HepG2 (cell line): ENCODE measurements around the gene CRLF1. TPM values are rescaled to one million over a fixed set of nuclear protein-coding genes. Genes with fewer than 3 reads are reported as not detected.

Experiments
- ATAC-seq: fragments of 200-7000 bp; cut with Tn5 transposase; 3 replicates; pipeline ENCODE4 v1.9.1; 2020; ENCODE audit warnings: mild to moderate bottlenecking, moderate library complexity
- BruUV-seq: library from RNA; stranded (reverse); fragments of 400-500 nt; replicated peaks from 2 replicates; lab custom pipeline; 2021; lab: Mats Ljungman, UMichigan
- CTCF ChIA-PET: fragments of 300-600 bp; formaldehyde crosslinking; extraction: SDS; loops from one replicate; lab custom pipeline; 2021; ENCODE audit warnings: low total read pairs, inconsistent platforms, low intra/inter-chr PET ratio; lab: Yijun Ruan, JAX
- POLR2A ChIA-PET: fragments of 350-600 bp; sonication (Branson Sonifier 250); formaldehyde crosslinking; loops from one replicate; lab custom pipeline; 2020; ENCODE audit warnings: antibody characterized with exemption, inconsistent platforms; lab: Yijun Ruan, JAX
- DNase-seq: peaks from one replicate; pipeline ENCODE4 v3.0.0-alpha.2; 2015; ENCODE audit warnings: low spot score
- FAIRE-seq: peaks from 3 replicates; lab custom pipeline; 2011; peaks lifted over from hg19 to GRCh38; lab: Jason Lieb, UNC
- H2AFZ ChIP-seq: one replicate; pipeline ENCODE4 v1.6.1; 2011; ENCODE audit warnings: low read length, inconsistent platforms
- H3K27ac ChIP-seq: fragments of 300-600 bp; 3 replicates; pipeline ENCODE4 v1.8.0; 2011; ENCODE audit warnings: mixed run types, mild to moderate bottlenecking, mixed read lengths, low read length, inconsistent platforms; ENCODE audit not compliant: insufficient read depth; ENCODE audit errors: extremely low read length
- H3K27me3 ChIP-seq, 2 experiments: fragments of 200-600 bp in 1 of 2; 2 replicates in 1 of 2; 3 replicates in 1 of 2; pipeline versions ENCODE4 v1.6.0 to v1.8.0; 2011; ENCODE audit warnings: low read length in 2 of 2, mild to moderate bottlenecking in 2 of 2, moderate library complexity in 2 of 2, inconsistent platforms in 1 of 2; ENCODE audit not compliant: insufficient read depth in 2 of 2, control insufficient read depth in 1 of 2
- H3K36me3 ChIP-seq, 2 experiments: fragments of 200-600 bp in 1 of 2; replicated peaks in 1 of 2; 2 replicates in 1 of 2; 3 replicates in 1 of 2; pipeline versions ENCODE4 v1.5.1 to v1.8.0; 2011; ENCODE audit warnings: low read length in 2 of 2, inconsistent platforms in 1 of 2; ENCODE audit not compliant: insufficient read depth in 2 of 2, control insufficient read depth in 1 of 2
- H3K4me1 ChIP-seq: 2 replicates; pipeline ENCODE4 v1.5.1; 2012; ENCODE audit warnings: low read length, inconsistent platforms; ENCODE audit not compliant: insufficient read depth
- H3K4me2 ChIP-seq: 2 replicates; pipeline ENCODE4 v1.6.0; 2011; ENCODE audit warnings: low read depth, low read length, inconsistent platforms
- H3K4me3 ChIP-seq, 3 experiments: fragments of 200-600 bp in 1 of 3; sonication (generic), shearing (Covaris generic) in 1 of 3; replicated peaks in 1 of 3; 2 replicates each; pipeline ENCODE4 v1.5.1; 2011 to 2016; ENCODE audit warnings: low read length in 3 of 3, inconsistent platforms in 2 of 3, low read depth in 2 of 3, mild to moderate bottlenecking in 2 of 3, control low read depth in 1 of 3, mixed read lengths in 1 of 3; ENCODE audit not compliant: insufficient read depth in 1 of 3
- H3K79me2 ChIP-seq: one replicate; pipeline ENCODE4 v1.6.1; 2011; ENCODE audit warnings: low read length, inconsistent platforms; ENCODE audit not compliant: insufficient read depth
- H3K9ac ChIP-seq: 2 replicates; pipeline ENCODE4 v1.6.0; 2011; ENCODE audit warnings: mild to moderate bottlenecking, low read depth, low read length, inconsistent platforms; ENCODE audit not compliant: insufficient read depth
- H3K9me3 ChIP-seq: 2 replicates; pipeline ENCODE4 v1.5.1; 2012; ENCODE audit warnings: mild to moderate bottlenecking, low read length
- H4K20me1 ChIP-seq: 2 replicates; pipeline ENCODE4 v1.6.0; 2011; ENCODE audit warnings: inconsistent platforms, mild to moderate bottlenecking, low read length, moderate library complexity; ENCODE audit not compliant: insufficient read depth
- BCL6 ChIP-seq: IDR thresholded peaks from 2 replicates; pipeline ENCODE4 v1.6.1; 2016; ENCODE audit warnings: missing genetic modification reagents, missing compliant biosample characterization
- CBX2 ChIP-seq, 2 experiments: fragments of 200-600 bp in 1 of 2; sonication (generic); formaldehyde crosslinking in 1 of 2; IDR thresholded peaks; 2 replicates each; pipeline versions ENCODE4 v1.7.0 to v1.8.1; 2018 to 2022; ENCODE audit warnings: low read depth in 2 of 2, low read length in 1 of 2, mild to moderate bottlenecking in 1 of 2, missing genetic modification reagents in 1 of 2
- CCAR2 ChIP-seq: fragments of 200-400 bp; formaldehyde crosslinking; optimal IDR thresholded peaks from 2 replicates; pipeline ENCODE3; 2018; ENCODE audit warnings: low read depth, mild to moderate bottlenecking, low read length, moderate library complexity
- GATA4 ChIP-seq: sonication (generic); IDR thresholded peaks from 2 replicates; pipeline ENCODE4 v1.6.1; 2016; ENCODE audit warnings: antibody characterized with exemption, low read depth, borderline replicate concordance
- MEIS1 ChIP-seq: sonication (generic); formaldehyde crosslinking; IDR thresholded peaks from 2 replicates; pipeline ENCODE4 v1.9.0; 2021; ENCODE audit warnings: mild to moderate bottlenecking, missing genetic modification reagents, moderate library complexity, borderline replicate concordance
- NFE2L1 ChIP-seq: sonication (generic); formaldehyde crosslinking; IDR thresholded peaks from 2 replicates; pipeline ENCODE4 v1.4.0; 2020; ENCODE audit warnings: missing genetic modification reagents, mild to moderate bottlenecking, borderline replicate concordance
- RFX1 ChIP-seq: fragments of 450-650 bp; IDR thresholded peaks from 2 replicates; pipeline ENCODE4 v1.6.1; 2017
- SRSF9 ChIP-seq: fragments of 200-400 bp; formaldehyde crosslinking; IDR thresholded peaks from 2 replicates; pipeline ENCODE4 v1.6.1; 2018; ENCODE audit warnings: borderline replicate concordance, mild to moderate bottlenecking, low read depth, low read length; ENCODE audit not compliant: insufficient read depth, poor library complexity, severe bottlenecking
- ZNF20 ChIP-seq: sonication (generic); formaldehyde crosslinking; IDR thresholded peaks from 2 replicates; pipeline ENCODE4 v1.4.0; 2020; ENCODE audit warnings: mild to moderate bottlenecking, moderate library complexity, missing genetic modification reagents
- ZNF234 ChIP-seq: sonication (generic); formaldehyde crosslinking; conservative IDR thresholded peaks from 2 replicates; pipeline ENCODE4 v1.5.1; 2020; ENCODE audit warnings: mild to moderate bottlenecking, missing genetic modification reagents
- ZNF496 ChIP-seq: sonication (generic); formaldehyde crosslinking; IDR thresholded peaks from 2 replicates; pipeline ENCODE4 v1.8.1; 2023; ENCODE audit warnings: mild to moderate bottlenecking, moderate library complexity, missing genetic modification reagents; ENCODE audit not compliant: insufficient replicate concordance
- WGBS: methylation state at CpG from one replicate; pipeline ENCODE4 v1.1.6; 2017; ENCODE audit warnings: low lambda C conversion rate; 5-methylcytosine and 5-hydroxymethylcytosine counted together
- in situ Hi-C: cut with HindIII; loops from 2 replicates; pipeline ENCODE4 v1.10.0; 2017; ENCODE audit warnings: low pct_unique_long_range_greater_than_20kb; ENCODE audit not compliant: extremely low pct_ligation_motif_present
- intact Hi-C: fragments of 100-400 bp; cut with micrococcal nuclease; formaldehyde crosslinking; loops from one replicate; pipeline ENCODE4 v1.10.0; 2022; ENCODE audit not compliant: unreplicated experiment
- polyA plus RNA-seq, 8 experiments: library from polyadenylated mRNA; depleted of rRNA in 3 of 8; stranded (reverse) in 7 of 8; unstranded in 1 of 8; fragments of >200 nt; fragmentation: Illumina TruSeq in 4 of 8; extraction: Trizol in 4 of 8; gene quantifications; 2 replicates each; pipeline versions ENCODE4 v1.2.1 to v1.2.3, GENCODE V29; 2011 to 2016; ENCODE audit warnings: low read depth in 4 of 8, missing spikeins in 1 of 8, mixed read lengths in 1 of 8; ENCODE audit not compliant: insufficient read depth in 1 of 8
- total RNA-seq, 5 experiments: library from RNA; depleted of rRNA; stranded (reverse); fragments of >200 nt; fragmentation: Illumina TruSeq; extraction: Trizol; gene quantifications; 2 replicates each; pipeline ENCODE4 v1.2.3, GENCODE V29; 2016; ENCODE audit warnings: low read depth in 1 of 5
- TF ChIP-seq, protein P1 (sequence below): sonication (generic); formaldehyde crosslinking; IDR thresholded peaks from 2 replicates; pipeline ENCODE4 v1.4.0; 2020; ENCODE audit warnings: missing genetic modification reagents, low read depth, mild to moderate bottlenecking, borderline replicate concordance
- TF ChIP-seq, protein P2 (sequence below): sonication (generic); formaldehyde crosslinking; IDR thresholded peaks from 2 replicates; pipeline ENCODE4 v1.5.1; 2020; ENCODE audit warnings: mild to moderate bottlenecking, missing genetic modification reagents

CRLF1 gene
- total and polyA plus RNA-seq, 2 of the 13 experiments (the other 11 are each of a cell fraction or from before 2014, with no cell fraction given), result 217 to 296 TPM

DNA sequence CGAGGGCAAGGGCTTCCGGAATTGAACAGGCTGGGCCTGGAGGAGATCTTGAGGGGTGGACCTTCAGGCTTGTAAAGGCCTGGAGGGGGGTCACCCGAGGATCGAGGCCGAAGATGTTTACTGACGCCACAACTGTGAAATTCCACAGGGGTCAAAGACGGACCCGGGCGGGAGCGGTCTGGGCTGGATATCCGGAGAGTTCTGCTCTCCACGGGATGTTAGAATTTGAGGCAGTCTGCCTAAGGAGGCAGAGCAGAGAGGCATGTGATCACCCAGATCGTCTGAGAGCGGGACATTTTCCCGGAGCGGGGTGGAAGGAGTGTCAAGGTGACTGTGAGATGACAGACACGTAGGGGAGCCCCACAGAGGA is 43.4 kb upstream of the CRLF1 start:
- no peak overlapping the region for H3K27ac ChIP-seq
- DNase-seq (no peak), FAIRE-seq (no peak), ATAC-seq (no peak)
- H3K4me1 ChIP-seq, result no peaks in the 10 kb centered on the region
- 92% methylated on average over 16 of the region's 17 CpGs for WGBS
- BruUV-seq, result no TSS peak
- TF ChIP-seq CCAR2, result no peak
- TF ChIP-seq, protein P1, sequence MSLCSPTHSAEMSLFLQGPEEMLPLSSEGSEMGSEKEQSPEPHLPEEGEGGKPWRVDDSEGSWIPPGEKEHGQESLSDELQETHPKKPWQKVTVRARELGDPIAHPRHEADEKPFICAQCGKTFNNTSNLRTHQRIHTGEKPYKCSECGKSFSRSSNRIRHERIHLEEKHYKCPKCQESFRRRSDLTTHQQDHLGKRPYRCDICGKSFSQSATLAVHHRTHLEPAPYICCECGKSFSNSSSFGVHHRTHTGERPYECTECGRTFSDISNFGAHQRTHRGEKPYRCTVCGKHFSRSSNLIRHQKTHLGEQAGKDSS, result no peak
- TF ChIP-seq NFE2L1 (CRISPR knock-in tag), result no peak
- TF ChIP-seq, protein P2, sequence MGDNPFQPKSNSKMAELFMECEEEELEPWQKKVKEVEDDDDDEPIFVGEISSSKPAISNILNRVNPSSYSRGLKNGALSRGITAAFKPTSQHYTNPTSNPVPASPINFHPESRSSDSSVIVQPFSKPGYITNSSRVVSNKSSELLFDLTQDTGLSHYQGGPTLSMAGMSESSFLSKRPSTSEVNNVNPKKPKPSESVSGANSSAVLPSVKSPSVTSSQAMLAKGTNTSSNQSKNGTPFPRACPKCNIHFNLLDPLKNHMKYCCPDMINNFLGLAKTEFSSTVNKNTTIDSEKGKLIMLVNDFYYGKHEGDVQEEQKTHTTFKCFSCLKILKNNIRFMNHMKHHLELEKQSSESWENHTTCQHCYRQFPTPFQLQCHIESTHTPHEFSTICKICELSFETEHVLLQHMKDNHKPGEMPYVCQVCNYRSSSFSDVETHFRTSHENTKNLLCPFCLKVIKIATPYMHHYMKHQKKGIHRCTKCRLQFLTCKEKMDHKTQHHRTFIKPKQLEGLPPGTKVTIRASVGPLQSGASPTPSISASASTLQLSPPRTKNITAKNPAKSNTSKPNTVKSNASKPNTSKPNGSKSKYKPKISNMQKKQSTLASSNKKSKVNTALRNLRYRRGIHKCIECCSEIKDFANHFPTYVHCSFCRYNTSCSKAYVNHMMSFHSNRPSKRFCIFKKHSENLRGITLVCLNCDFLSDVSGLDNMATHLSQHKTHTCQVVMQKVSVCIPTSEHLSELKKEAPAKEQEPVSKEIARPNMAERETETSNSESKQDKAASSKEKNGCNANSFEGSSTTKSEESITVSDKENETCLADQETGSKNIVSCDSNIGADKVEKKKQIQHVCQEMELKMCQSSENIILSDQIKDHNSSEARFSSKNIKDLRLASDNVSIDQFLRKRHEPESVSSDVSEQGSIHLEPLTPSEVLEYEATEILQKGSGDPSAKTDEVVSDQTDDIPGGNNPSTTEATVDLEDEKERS (CRISPR knock-in tag), result no peak
- TF ChIP-seq GATA4, result no peak
- no peak for TF ChIP-seq ZNF20 (CRISPR knock-in tag)
- no peak for TF ChIP-seq ZNF496 (CRISPR knock-in tag)
- no peak for TF ChIP-seq SRSF9
- TF ChIP-seq MEIS1, result no peak
- TF ChIP-seq ZNF234 (CRISPR knock-in tag), result no peak
- TF ChIP-seq RFX1, result no peak
- TF ChIP-seq CBX2 (IDR thresholded peaks at IDR 0.05; ENCODE audit: low read depth, low read length), result no peak
- no peak for TF ChIP-seq CBX2 (CRISPR knock-in tag; IDR thresholded peaks at IDR 0.05; ENCODE audit: low read depth)
- TF ChIP-seq BCL6, result no peak
- H3K27me3 ChIP-seq, result no peaks in the 10 kb centered on the region
- no peak overlapping the region for H3K9ac ChIP-seq
- H3K4me2 ChIP-seq, result no peak overlapping the region
- in situ Hi-C loops, result no loop called here
- H3K36me3 ChIP-seq, result no peaks in the 10 kb centered on the region; a peak in 1 of 5 replicates
- POLR2A ChIA-PET, result no interaction called here
- H3K9me3 ChIP-seq, result no peaks in the 10 kb centered on the region
- peaks cover 2% of the 10 kb centered on the region for H3K79me2 ChIP-seq
- H2AFZ ChIP-seq, result no peak overlapping the region
- CTCF ChIA-PET, result no interaction called here
- H3K4me3 ChIP-seq, result no peak overlapping the region
- intact Hi-C loops, result no loop called here
- H4K20me1 ChIP-seq, result no peaks in the 10 kb centered on the region
